ENCODE results near the gene SPRYD7.
"Not testable (repeated sequence)": the region's sequence is repeated elsewhere in the genome, so short reads cannot be mapped to it uniquely, and the experiment has no call there.

GRCh38 chr13:49948777-49949270, 12.7 kb upstream of the SPRYD7 start:
- not testable (repeated sequence) for TF ChIP-seq CTCF (IDR thresholded peaks at IDR 0.05); EZH2 (IDR thresholded peaks at IDR 0.05; ENCODE audit: borderline replicate concordance, insufficient read depth, low read depth, low read length, poor library complexity, severe bottlenecking)

Data from B cell (primary cell).